Stimulated activated CD8-positive, alpha-beta memory T cell treated with anti-CD3 and anti-CD28 coated beads, Interleukin-7, amount 100 ng/mL, for 48 hours (primary cell): ENCODE results near the gene PIKFYVE.
"Not testable (repeated sequence)": the region's sequence is repeated elsewhere in the genome, so short reads cannot be mapped to it uniquely, and the experiment has no call there.

ENCODE experiments used
- DNase-seq, 2 donors: peaks; one replicate each; pipeline ENCODE4 v3.0.0-alpha.2; 2020; ENCODE audit warnings: low read depth in 1 of 2; ENCODE audit errors: extremely low read depth in 1 of 2

Gene PIKFYVE

GRCh38 chr2:208254118-208254870 lies 11.8 kb upstream of the PIKFYVE start:
- DNase-seq: peak; percentile 66 to 72

- DNase-seq: peak; percentile 76 to 88
These were observed 11.0 kb upstream of the PIKFYVE start, which contains the start of gene IDH1 for GRCh38 chr2:208254871-208255556. Gene IDH1, minus strand, starts transcription at chr2:208255071. Its CDS starts 3,520 bp downstream, at chr2:208251551.

- DNase-seq: no peak
These were observed 10.4 kb upstream of the PIKFYVE start for GRCh38 chr2:208255557-208256106.

GRCh38 chr2:208256192-208256782 lies 9.8 kb upstream of the PIKFYVE start:
- no peak for DNase-seq

GRCh38 chr2:208256849-208257813 lies 8.9 kb upstream of the PIKFYVE start:
- DNase-seq: not testable (repeated sequence)

- DNase-seq: peak in 1 of 2 donors; percentile 29
These were observed 669 bp upstream of the PIKFYVE start for GRCh38 chr2:208265371-208265800.

GRCh38 chr2:208266553-208266893 lies 468 bp downstream of the PIKFYVE start:
- no peak for DNase-seq

- DNase-seq: no peak
These were observed 881 bp downstream of the PIKFYVE start for GRCh38 chr2:208266936-208267335.

- DNase-seq: not testable (repeated sequence)
These were observed 1.5 kb downstream of the PIKFYVE start for GRCh38 chr2:208267526-208267925.

GRCh38 chr2:208268156-208268952 lies 2.3 kb downstream of the PIKFYVE start:
- DNase-seq: no peak

- DNase-seq: no peak
These were observed 3.0 kb downstream of the PIKFYVE start for GRCh38 chr2:208269091-208269490.

- DNase-seq: no peak
These were observed 8.7 kb downstream of the PIKFYVE start for GRCh38 chr2:208274748-208275147.

GRCh38 chr2:208278549-208278948 lies 12.5 kb downstream of the PIKFYVE start:
- DNase-seq: no peak

- no peak for DNase-seq
These were observed 13.2 kb downstream of the PIKFYVE start for GRCh38 chr2:208279236-208279635.

GRCh38 chr2:208280234-208280633 lies 14.2 kb downstream of the PIKFYVE start:
- DNase-seq: no peak

GRCh38 chr2:208280933-208281332 lies 14.9 kb downstream of the PIKFYVE start:
- no peak for DNase-seq

GRCh38 chr2:208285853-208286252 lies 19.8 kb downstream of the PIKFYVE start:
- DNase-seq: no peak

GRCh38 chr2:208294482-208295024 lies 28.5 kb downstream of the PIKFYVE start:
- no peak for DNase-seq

GRCh38 chr2:208295834-208296233 lies 29.8 kb downstream of the PIKFYVE start:
- no peak for DNase-seq
